Hematopoietic multipotent progenitor cell treated with erythropoietin and hydrocortisone succinate and interleukin-3 and kit ligand, for 15 days (in vitro differentiated cells): ENCODE results near the gene WDR4.
"Not testable (repeated sequence)": the region's sequence is repeated elsewhere in the genome, so short reads cannot be mapped to it uniquely, and the experiment has no call there.

Experiments used
- DNase-seq: peaks from one replicate; pipeline ENCODE4 v3.0.0-alpha.2; 2015; ENCODE audit warnings: low spot score

Gene WDR4

DNA sequence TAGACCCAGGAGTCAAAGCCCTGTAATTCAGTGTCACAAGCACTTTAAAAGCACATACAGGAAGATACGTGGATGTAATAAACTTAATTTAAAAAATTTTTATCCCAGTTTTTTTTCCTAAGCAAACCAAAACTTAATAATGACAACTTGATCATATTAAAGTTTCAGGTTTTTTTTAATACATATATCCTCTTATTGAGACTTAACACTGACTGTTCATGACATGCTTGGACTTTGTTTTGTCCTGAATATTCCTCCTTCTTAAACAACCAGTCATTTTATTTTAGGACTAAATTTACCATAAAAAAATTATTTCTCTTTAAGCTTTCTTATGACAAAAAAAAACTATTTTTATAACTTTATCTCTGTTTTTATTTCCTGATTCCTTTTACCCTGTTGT is 64.1 kb downstream of the WDR4 start:
- DNase-seq: no peak

DNA sequence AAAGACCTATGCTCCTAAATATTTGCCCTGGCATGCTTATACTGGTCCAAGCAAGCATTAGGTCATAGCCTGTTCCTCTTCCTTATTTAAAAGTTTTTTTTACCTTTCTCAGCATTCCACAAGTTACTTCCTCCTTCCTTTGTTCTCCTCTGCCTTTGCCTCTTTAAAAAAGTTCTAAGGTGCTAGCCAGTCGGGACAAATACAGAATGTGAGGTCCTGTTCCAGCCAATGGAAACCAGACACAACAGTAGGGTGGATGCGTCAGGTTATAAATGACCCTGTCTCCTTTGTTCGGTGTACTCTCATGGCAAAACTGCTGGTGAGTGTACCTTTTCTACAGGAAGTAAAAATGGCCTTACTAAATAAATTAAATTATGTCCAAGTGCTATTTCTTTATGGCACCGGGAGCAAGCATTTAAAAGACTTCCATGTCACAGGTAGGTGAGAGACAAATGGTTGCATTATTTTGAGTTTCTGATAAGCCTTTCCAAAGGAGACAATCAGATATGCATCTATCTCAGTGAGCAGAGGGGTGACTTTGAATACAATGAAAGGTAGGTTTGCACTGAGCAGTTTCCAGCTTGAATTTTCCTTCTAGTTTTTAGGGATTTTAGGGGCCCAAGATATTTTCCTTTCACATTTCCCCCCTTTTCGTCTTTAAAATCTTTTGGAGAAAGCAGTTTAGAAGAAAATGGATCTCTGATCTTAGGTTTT is 66.7 kb downstream of the WDR4 start:
- DNase-seq: not testable (repeated sequence)

DNA sequence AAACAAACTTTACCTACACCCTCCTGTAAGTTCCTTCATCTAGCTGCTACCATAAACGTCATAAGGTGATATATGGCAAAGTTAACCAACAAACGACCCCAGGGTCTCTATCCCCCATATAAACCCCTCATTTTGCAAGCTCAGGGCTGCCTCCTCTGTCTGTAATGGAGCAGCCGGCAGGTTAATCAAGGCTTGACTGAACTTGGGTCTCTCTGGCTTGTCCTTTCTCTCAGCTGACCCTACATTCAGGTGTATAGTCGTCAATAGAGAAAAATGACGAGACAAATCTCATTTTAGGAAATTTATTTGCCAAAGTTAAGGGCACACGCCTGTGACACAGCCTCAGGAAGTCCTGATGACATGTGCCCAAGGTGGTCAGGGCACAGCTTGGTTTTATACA is 67.4 kb downstream of the WDR4 start:
- DNase-seq: no peak

DNA sequence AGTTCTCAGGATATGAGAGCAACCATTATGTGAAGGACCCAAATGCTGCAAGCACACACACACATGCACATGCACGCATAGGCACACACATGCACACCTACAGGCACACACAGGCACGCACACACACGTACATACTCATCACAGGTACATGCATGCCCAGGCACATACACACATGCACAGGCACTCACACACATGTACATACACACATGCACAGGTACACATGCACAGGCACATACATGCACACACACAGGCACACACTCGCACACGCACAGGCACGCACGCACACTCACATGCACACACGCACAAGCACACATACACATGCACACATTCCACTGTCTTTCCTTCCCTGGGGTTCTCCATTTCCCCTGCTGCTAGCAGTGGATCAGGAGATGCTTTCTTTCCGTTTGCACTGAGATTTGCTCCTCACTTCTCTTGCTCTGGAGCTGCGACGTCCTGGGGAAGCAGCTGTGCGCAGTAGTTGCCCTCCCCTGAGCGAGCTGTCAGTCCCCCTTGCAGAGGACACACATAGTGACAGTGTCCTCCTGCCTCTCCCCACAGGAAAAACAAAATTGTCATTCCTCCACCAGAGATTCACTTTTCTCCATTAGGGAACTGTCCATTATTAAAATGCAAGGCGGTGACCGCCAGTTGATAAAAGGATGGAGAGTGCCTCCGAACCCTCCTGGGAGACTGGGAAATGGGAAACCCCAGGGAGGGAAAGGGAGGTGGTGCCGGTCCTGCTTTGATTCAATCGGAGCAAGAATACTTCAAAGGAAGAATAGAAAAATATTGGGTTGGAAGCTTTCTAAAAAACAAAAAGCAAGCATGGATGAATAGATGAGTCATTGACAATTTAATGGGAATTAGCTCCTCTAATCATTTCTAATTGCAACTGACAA is 69.5 kb downstream of the WDR4 start:
- no peak for DNase-seq

DNA sequence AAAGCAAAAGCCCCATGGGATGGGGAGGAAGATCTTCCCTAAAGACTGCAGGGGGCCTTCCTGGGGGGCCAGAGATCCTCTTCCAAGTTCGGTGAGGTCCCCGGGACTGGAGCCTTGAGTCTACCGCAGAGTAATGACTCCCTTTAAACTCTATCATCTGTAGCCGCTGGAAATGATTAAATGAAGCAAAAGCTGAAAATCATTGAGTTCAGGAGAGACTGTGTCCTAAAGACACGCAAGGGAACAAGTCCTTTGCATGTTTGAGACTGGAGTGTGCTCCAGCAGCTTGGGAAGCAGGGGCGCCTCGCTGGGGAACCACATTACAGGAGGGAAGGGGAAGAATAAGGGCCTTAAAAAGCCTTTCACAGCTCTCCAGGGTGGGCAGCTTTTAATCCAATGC is 70.2 kb downstream of the WDR4 start:
- no peak for DNase-seq

DNA sequence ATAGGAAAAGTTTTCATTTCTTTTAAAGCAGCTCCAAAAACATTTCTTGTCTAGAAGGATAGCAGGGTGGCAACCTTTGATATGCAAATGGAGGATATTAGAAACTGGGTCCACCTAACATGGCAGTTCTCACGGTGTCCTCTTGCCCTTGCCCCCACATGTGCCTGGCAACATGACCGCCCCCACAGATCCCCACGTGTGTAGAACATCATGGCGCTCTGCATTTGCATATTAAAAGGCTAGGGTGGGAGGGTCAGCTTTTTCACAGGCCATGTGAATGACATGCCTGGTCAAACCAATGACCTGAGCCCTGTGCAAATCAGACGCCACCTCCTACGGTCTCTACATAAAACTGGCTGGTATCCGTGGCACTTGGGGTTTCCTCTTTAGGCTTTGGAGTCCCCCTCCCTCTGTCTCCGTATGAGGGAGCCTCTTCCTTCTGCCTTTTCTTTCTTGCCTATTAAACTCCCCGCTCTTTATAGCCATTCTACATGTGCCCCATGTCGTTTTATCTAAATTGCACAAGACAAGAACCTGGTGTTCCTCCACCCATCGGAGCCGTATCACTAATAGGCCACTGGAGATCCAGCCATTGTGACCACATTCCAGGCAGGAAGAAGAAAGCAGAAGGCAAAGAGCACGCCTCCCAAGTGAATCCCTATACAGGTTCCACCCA is 71.3 kb downstream of the WDR4 start:
- DNase-seq: no peak

DNA sequence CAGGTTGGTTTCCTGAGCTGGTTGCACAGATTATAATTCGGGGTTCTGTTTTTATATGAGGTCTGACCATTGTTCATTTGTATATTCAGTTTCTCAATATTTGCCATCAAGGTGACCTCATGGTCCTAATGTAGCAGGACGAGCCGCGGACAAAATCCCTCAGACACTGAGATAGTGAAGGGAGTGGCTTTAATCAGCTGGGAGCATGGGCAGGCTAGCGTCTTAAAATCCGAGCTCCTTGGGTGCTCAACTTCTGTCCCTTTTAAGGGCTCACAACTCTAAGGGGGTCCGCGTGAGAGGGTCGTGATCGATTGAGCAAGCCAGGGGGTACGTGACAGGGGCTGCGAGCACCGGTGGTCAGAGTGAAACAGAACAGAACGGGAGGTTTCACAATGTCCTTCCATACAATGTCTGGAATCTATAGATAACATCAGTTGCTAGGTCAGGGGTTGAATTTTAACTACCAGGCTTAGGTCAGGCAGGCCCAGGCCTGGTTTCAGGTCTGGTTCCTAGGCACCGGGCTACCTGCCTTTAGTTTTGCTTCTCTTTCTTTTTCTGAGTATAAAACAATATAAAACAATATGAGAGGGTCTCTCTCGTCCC is 71.9 kb downstream of the WDR4 start:
- DNase-seq: not testable (repeated sequence)

DNA sequence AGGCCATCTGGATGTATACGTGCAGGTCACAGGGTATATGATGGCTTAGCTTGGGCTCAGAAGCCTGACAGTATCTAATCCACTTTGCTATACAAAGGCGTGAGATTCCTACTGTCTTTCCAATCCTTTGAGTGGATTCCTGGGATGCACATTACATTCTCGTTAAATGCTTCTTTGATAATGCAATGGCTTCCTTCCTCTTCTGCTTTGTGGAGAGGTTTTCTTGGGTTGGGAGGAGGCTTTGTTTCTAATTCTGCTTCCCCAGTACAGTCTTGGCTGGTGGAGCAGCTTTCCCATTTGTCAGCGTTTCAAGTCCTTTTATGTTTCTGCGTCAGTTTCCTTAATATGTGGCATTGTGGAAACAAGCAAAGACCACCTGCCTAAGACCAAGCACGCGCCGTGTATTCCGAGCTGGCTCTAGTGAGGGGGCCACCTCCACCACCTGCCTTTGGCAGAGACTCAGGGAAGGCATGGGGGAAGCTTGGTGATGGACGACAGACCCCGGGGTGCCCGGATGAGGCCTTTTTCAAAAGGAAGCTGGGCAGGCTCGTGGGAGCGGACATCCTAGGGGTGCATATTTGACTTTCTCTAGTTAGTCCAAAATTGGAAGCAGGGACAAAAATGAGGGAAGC is 72.7 kb downstream of the WDR4 start:
- no peak for DNase-seq

DNA sequence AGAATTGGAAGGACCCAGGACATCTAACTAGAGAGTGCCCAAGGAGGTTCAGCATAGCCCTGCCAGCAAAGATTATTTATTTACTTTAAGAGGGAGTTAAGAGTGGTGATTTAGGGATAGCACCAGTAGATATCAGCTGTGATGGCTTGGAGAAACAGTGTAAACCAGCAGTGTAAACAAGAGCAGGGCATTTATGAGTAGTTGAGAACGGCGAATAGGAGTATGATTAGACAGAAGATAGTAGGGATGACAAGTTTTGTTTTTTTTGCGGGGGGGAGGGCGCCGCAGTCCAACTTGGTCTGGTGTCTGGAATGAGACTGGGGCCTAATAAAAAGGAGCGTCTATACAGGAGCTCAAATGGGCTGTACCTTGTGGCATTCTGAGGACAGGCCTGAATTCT is 77.7 kb downstream of the WDR4 start:
- not testable (repeated sequence) for DNase-seq

DNA sequence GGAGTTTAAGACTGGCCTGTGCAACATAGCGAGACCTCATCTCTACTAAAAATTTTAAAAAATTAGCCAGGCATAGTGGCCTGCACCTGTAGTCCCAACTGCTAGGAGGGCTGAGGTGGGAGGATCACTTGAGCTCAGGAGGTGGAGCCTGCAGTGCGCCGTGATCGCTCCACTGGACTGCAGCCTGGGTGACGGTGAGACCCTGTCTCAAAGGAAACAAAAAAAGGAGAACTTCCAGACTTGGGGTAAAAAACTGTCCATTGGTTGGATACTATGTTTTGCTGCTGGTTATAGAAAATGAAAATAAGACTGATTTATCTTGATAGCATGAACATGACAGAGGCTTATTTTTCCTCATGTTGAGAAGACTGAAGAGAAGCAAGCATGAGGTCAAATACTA is 79.4 kb downstream of the WDR4 start:
- DNase-seq: no peak

DNA sequence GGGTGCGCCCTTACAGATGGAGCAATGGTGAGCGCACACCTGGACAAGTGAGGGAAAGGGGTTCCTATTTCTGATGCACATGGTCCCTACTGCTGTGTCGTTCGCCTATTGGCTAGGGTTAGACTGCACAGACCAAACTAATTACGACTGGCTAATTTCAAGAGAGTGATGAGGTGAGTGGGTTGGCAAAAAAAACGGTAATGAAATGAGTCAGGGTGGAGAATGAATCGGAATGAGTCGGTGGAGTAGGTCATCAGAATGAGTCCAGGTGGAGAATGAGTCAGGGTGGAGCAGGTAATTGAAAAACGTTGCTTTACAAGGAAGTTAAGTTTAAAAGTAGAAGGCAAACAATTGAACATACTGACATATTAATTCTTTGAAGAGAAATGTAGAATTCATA is 79.8 kb downstream of the WDR4 start:
- no peak for DNase-seq
